ENCODE measurements around the gene RAVER2.
"Not testable (repeated sequence)": the region's sequence is repeated elsewhere in the genome, so short reads cannot be mapped to it uniquely, and the experiment has no call there.

Gene RAVER2, protein sequence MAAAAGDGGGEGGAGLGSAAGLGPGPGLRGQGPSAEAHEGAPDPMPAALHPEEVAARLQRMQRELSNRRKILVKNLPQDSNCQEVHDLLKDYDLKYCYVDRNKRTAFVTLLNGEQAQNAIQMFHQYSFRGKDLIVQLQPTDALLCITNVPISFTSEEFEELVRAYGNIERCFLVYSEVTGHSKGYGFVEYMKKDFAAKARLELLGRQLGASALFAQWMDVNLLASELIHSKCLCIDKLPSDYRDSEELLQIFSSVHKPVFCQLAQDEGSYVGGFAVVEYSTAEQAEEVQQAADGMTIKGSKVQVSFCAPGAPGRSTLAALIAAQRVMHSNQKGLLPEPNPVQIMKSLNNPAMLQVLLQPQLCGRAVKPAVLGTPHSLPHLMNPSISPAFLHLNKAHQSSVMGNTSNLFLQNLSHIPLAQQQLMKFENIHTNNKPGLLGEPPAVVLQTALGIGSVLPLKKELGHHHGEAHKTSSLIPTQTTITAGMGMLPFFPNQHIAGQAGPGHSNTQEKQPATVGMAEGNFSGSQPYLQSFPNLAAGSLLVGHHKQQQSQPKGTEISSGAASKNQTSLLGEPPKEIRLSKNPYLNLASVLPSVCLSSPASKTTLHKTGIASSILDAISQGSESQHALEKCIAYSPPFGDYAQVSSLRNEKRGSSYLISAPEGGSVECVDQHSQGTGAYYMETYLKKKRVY

DNA sequence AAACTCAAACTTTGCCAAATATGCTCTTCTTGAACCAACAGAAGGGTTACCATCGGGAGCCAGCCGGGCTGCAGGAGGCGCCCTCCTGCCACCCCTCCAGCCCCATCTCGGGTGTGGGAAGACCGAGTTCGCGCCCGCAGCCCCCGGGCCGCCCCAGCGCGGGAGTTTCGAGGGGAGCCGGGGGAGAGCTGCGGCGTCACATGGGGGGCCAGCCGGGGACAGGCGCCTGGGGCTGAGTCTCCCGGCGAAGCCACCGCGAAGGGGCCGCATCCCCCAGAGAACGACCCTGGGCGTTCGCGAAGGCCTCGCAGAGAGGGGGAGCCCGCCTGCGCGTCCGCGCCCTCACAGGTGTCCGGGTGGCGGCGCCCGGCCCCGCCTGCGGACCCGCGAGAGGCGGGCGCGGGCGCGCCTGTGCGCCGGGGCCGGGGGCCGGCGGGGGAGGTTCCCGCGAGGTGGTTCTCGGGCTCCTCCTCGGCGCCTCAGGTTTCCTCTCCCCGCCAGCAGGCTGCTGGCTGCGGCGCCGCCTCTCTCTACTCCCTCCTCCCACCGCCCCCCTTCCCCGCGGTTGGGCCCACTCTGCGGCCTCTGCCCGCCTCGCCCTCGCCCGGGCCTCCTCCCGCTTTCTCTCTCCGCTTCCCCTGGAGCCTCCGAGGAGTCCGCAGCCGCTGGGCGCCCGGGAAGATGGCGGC, at the start of gene RAVER2:
RAVER2 (plus strand) TSS at position 584 of the 689 bp plus-strand sequence; CDS start at position 682, 98 bp downstream.
- peak; percentile 32 to 37 for DNase-seq (ENCODE audit: low read depth in 2 of 2)

DNA sequence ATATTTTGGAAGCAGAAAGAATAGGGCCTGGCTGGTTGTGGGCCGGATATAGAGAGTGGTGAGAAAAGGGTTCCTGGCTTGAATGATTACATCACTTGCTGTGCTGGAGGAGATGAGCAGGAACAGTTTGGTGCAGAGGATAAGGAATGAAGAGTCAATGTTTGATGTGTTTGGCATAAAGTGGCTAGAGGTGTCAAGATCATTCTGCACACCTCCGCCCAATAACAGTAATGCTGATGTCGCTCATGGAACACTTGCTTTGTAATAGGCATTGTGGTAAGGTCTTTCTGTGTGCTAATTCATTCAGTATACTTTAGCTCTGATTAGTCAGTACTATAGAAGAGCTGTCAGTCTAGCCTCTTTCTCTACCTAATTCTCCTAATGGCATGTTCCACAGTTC, 48.0 kb upstream of the RAVER2 start:
- no peak for DNase-seq (ENCODE audit: low read depth in 2 of 2)

DNA sequence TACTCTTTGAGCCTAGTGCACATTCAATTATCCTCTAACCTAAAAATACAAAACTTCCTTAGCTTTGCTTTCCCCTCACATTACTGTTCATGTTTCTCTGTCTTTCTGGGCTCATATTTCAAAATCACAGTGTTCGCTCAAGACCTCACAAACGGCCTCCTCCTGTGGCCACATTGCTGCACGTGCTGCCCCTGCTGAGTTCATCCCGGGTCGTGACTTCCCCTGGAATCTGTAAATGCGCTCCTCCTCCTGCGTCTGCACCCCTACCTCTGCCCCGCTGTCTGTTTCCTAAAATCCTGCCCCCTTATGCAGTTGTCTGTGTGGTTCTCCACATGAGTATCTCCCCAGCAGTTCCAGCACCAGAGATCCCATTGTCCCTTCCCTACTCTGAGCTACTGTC, 45.5 kb upstream of the RAVER2 start:
- DNase-seq (ENCODE audit: low read depth in 2 of 2): no peak

DNA sequence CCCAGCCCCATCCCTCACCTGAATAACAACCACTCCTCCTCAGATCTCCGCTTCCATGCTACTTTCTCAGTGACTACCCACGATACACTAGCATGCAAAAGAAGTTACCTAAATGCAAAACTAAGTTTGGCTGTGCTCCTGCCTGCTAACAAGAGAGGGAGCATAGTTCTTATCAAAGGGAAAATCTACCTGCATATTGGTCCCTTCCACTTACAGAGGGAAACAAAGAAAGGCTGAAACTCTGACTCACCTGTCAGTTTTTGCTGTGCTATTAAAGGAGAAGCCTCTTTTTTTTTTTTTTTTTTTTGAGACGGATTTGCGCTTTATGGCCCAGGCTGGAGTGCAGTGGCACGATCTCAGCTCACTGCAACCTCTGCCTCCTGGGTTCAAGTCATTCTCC, 43.8 kb upstream of the RAVER2 start:
- no peak for DNase-seq (ENCODE audit: low read depth in 2 of 2)

DNA sequence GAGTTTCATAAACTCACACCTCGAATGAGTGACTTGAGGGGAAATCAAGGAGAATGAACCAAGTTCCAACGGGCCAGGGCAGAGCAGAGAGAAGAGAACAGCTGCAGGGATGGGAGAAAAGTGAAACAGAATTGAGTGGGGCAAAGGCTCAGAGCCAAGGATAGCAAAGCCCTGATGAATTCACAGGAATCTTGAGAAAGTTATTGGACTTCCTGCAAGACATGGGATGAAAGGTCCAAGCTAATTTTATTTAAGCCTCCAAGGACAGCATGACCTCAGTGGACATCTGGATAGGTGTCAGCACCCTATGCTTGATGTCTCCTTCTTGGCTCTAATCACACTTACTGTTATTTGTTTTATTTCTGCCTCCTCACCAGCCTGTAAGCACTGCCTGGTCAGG, 43.0 kb upstream of the RAVER2 start:
- no peak for DNase-seq (ENCODE audit: low read depth in 2 of 2)

DNA sequence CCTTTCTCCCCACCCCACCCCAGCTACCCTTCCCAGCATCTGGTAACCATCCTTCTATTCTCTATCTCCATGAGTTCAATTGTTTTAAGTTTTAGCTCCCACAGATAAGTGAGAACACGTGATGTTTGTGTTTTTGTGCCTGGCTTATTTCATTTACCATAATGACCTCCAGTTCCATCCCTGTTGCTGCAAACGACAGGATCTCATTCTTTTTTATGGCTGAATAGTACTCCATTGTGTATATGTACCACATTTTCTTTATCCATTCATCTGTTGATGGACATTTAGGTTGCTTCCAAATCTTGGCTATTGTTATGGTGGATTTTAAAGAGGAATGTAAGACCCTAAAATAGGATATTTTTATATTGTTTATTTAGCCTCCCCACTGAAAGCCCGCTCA, 42.2 kb upstream of the RAVER2 start:
- not testable (repeated sequence) for DNase-seq (ENCODE audit: low read depth in 2 of 2)

DNA sequence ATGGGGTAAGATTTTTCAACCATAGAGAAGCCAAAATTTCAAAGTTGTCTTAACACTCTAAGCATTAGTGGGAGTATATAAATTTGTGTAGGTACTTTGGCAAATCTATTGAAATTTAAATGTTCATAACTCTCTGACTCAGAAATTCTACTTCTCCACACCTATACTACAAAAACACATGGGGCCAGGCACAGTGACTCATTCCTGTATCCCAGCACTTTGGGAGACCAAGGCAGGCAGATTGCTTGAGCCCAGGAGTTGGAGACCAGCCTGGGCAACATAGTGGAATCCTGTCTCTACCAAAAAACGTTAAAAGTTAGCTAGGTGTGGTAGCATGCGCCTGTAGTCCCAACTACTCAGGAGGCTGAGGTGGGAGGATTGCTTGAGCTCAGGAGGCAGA, 41.3 kb upstream of the RAVER2 start:
- no peak for DNase-seq (ENCODE audit: low read depth in 2 of 2)

DNA sequence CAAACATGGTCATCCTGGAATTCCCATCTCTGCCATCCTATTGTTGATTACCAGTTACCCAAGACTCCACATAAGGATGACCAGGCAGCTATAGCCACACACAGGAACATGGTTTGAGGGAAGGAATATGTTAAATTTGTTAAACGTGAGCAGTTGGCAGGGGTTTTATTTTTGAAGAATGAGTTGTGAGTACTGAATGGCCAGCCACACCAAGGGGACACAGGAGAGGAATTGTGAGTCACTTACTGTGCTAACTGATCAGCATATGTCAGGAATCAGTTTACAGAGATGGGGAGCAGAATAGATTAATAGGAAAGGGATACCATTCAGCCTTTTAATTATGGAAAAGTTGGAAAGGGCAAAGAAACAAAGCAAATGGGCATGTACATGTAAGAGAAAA, 39.3 kb upstream of the RAVER2 start:
- DNase-seq (ENCODE audit: low read depth in 2 of 2): no peak

DNA sequence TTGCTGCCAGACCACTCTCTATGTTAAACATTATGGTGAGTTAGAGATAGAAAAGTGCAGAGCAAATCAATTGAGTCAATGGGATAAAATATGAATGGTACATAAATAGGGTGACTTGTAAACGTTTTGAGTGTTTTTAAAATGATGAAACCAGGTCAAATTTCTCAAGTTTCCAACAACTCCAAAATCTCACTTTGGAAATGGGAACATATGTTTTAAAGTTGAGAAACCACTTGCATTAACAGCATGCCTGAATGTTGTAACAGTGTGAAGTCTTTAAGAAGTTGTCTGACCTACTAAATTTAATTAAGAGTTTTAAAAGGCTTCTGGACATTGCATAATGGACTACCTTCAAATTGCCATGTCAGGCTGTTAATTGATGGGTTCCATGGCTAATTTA, 33.6 kb upstream of the RAVER2 start:
- no peak for DNase-seq (ENCODE audit: low read depth in 2 of 2)

DNA sequence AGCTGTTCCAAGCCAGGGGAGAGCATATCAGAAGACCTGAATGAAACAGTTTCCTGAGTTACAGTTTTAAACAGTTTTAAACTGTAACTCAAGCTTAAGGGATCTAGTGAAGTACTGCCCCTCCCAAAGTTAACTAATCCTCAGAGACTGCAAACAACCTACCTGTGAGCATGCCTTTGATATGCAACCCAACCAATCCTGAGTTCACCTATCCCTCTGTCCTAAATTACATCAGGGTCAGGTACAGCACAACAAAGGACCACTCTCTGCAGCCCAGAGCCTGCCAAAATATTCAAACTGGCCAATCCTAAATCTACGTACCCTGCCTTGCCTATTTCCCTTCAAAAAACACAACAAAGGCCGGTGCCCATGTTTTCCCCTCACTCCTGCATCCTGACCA, 32.8 kb upstream of the RAVER2 start:
- no peak for DNase-seq (ENCODE audit: low read depth in 2 of 2)

DNA sequence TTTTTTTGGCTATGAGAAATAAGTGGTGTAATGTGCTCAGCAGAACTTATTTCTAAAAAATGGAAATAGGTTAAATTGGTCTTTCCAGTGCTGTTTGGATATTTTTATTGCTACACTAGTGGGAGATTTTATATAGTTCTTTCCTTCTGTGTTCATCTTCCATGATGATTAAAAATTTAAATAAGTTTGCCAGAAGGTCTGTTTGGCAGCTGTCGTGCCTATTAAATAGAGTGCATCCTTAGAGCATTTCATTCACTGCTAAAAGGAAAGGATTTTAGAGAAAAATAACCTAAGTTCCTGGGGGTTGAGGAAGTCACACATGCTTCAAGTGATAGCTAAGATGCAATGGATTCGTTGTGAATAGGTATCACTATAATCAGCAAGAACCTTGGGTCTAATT, 29.7 kb upstream of the RAVER2 start:
- DNase-seq (ENCODE audit: low read depth in 2 of 2): no peak

DNA sequence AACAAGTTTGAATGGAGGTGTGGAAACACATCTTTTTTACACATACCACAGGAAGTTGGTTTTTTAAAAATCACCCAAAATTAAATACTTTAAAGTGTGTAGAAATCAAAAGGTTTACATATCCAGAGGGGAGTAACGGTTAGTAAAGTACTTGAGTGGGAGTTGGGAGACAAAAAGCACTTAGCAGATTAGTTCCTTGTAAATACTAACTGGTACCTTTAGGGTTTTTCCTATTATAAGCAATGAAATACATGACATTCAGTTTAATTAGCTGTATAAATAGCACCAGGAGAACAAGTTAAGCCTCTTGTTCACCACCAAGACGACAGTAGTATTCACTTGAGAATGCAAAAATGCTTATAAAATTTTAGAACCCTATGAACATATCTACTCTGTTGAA, 23.7 kb upstream of the RAVER2 start:
- DNase-seq (ENCODE audit: low read depth in 2 of 2): no peak

DNA sequence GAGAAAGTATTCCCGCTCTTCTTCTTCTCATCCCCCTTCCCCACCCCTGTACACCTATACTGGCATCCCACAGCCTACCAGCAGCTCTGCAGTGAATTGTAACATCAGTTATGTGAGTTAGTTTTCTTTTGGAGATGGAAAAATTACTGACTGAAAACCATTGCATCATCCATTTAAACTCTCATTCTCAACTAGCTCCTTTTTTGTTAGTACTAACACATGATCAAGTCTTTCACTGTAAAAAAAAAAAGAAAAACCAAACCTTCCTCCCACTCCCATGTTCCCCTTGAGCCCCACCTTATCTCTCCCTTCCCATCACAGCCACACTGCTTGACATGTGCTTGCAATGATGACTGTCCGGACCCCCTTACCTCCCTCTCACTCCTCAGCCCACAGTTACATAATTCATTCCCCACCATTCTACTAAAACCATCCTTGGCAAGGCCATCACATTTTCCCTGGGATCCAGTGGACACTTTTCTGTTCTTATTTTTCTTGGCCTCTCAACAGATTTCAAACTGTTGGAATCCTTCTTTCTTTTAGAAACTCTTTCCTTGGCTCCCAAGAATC, 23.2 kb upstream of the RAVER2 start:
- DNase-seq (ENCODE audit: low read depth in 2 of 2): no peak

DNA sequence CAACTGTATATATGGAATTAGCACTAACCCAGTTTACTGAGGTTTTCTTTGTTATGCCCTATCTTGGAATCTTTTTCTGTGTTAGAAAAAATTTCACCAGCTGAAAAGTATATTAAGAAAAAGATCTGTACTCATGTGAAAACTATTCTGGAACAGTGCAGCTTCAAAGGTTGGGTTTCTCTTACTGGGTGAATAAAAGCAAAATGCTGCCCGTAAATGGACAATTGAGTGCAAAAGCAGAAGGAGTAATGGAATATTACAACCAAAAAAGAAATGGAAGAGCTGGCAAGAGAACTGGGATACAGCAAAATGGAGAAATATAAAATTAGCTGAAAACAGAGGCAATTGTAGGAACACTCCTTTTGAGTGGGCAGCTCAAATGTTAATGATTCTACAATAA, 17.0 kb upstream of the RAVER2 start:
- DNase-seq (ENCODE audit: low read depth in 2 of 2): no peak

DNA sequence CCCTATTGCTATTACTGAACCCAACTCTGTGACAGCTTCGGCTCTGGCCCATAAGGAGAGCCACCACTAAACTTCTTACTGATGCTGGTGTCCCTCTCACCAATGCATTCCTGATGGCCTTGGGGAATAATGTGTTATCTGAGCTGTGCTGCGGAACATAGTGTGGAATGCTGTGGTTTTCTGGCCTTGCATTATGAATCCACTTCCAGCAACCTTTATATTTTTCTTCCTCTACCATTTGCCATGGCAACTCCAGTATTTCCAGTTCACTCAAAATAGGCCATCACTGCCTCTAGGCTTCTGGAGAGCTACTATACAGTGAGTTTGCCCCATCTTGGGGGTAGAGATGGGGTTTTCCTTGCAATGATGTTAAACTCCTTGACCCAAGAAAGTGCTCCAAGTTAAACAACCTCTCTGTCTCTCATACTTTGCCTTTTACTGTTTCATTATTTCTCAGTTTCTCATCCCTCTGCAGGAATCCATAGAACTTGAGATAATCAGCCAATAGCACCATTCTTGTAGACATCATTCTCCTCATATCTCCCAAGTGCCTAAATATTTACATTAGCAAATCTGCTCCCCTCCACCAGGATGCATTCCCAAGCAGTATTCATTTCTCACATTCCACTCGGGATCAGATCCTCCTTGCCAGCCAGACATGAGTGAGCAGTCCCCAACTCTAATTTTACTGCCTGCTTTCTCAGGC, 11.1 kb upstream of the RAVER2 start:
- no peak for DNase-seq (ENCODE audit: low read depth in 2 of 2)

DNA sequence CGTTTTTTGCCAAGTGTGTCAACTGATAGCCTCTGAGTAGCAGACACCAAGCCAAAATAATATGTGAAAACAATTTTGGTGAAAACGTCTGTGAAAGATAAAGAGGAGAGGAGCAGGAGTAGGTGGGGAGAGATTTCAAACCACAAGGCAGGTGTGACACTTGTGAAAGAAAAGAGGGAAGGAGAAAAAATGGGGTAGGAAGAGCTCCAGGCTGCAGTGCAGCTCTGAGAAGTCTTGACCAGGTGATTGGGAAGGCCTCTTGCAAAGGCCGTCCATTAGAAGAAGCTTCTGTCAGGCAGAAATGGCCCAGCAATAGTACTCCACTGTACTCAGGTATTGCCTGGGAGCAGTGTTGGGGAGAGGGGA, 10.6 kb upstream of the RAVER2 start:
- no peak for DNase-seq (ENCODE audit: low read depth in 2 of 2)

DNA sequence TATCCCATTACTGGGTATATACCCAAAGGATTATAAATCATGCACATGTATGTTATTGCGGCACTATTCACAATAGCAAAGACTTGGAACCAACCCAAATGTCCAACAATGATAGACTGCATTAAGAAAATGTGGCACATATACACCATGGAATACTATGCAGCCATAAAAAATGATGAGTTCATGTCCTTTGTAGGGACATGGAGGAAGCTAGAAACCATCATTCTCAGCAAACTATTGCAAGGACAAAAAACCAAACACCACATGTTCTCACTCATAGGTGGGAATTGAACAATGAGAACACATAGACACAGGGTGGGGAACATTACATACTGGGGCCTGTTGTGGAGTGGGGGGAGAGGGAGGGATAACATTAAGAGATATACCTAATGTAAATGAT, 4.2 kb upstream of the RAVER2 start:
- not testable (repeated sequence) for DNase-seq (ENCODE audit: low read depth in 2 of 2)

DNA sequence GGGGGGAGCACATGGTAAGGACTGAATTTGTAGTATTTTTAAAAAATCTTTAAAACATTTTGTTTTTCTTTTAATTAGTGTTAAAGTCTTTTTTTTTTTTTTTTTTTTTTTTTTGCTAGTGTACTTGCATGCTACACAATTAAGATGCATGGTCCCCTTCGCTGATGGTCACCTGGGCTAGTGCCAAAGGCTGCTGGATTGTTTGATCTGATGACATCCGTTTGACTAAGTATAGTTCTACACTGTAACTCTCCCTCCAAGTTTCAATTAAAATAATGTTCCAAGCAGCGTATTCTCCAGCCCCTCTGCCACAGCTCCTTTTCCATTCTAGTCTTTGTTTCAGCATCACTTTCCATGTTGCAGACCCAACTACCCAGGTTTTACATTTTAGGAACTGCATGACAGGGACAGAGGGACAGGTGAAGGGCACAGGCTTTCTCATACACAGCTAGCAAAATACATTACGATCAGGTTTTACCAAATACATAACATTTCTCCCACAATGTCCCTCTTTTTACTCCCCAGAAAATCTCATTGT, 852 bp upstream of the RAVER2 start:
- no peak for DNase-seq (ENCODE audit: low read depth in 2 of 2)

DNA sequence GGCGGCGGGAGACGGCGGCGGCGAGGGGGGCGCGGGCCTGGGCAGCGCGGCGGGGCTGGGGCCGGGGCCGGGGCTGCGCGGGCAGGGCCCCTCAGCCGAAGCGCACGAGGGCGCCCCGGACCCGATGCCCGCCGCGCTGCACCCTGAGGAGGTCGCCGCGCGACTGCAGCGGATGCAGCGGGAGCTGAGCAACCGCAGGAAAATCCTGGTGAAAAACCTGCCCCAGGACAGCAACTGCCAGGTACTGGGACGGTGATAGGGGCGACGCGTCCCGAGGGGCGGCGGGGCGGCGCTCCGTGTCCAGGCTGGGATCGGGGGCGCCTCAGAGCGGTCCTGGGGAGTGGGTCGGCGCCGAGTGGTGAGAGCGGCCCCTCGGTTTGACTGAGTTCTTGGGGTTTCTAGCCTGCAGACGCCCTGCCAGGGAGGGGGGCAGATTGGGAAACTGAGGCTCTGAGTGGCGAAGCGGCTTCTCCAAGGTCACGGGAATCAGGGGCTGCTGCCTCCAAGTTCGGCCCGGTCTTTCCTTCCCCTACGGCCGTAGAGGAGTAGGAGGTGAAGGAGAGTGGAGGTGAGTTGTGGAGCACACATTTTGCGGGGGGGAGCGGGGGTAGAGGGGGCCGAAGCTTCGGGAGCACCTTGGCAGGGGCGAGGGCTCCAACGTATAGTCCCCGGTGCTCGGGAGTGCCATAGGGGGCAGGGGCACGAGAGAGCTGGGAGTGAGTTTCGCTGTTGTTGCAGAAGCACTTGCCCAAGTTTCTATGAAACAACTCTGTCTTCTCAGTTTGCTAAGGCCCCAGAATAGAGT, 508 bp downstream of the RAVER2 start:
- DNase-seq (ENCODE audit: low read depth in 2 of 2): no peak

DNA sequence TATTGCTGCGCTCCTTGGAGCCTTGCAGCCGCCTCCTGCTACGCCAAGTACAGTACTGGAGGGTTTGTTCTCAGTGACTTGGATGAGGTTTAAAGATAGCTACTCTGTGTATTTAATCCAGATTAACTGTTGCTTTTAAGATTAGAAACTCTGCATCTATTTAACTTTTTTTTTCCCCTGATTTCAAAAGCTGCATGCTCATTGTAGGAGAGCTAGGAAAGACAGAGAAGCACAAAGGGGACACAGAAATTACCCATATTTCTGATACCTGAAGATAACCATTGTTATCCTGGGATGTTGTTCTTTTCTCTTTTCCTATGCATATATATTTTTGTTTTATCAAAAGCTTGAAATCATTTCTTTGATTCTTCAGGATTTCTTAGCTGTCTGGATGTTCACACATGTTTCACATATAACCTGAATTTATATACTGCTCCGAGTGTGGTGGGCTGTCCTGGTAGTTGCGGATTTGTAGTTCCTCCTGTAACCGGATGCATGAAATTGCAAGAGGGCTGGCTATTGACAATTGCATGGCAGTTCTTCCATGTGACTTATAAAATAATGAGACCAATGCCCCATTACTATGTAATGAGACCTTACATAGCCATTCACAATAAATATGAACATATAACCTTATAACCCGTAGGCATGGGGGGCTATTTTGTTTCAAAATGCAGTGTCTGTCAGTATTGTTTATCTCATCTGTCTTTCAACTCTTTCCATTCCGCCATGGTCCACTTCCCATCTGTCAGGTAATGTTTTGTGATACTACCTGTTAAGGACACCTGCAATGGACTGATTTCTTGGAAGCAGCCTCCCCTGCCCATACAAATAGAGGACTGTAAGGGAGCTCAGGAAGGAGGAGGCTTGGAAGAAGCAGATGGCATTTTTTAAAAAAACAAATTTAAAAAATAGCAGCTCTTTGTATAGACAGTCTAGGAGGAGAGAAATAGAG, 1.4 kb downstream of the RAVER2 start:
- DNase-seq (ENCODE audit: low read depth in 2 of 2): no peak

Data from stimulated activated CD8-positive, alpha-beta memory T cell treated with anti-CD3 and anti-CD28 coated beads, Interleukin-2, amount 100 ng/mL, for 48 hours (primary cell).